Right lobe of liver (tissue), 6 donors: ENCODE data around the gene CPE. TPM values are rescaled to one million over a fixed set of nuclear protein-coding genes. Genes with fewer than 3 reads are reported as not detected.

Experiments
- ATAC-seq, 4 donors: fragments of 200-7000 bp; cut with Tn5 transposase; one replicate each; pipeline ENCODE4 v1.9.1; 2020; ENCODE audit warnings: mild to moderate bottlenecking in 4 of 4, moderate library complexity in 4 of 4
- DNase-seq, 3 donors: peaks; one replicate each; pipeline ENCODE4 v3.0.0-alpha.2; 2020
- H3K27ac ChIP-seq, 3 donors: fragments of 200-600 bp; one replicate each; pipeline ENCODE4 v1.8.0; 2022
- H3K27me3 ChIP-seq, 2 donors: fragments of 200-600 bp; one replicate each; pipeline ENCODE4 v1.8.0; 2022
- H3K36me3 ChIP-seq, 4 donors: fragments of 200-600 bp; sonication (generic) in 1 of 4; one replicate each; pipeline versions ENCODE4 v1.5.1 to v1.8.0; 2017 to 2022; ENCODE audit warnings: control low read depth in 1 of 4
- H3K4me1 ChIP-seq, 4 donors: fragments of 200-600 bp; sonication (generic) in 1 of 4; one replicate each; pipeline versions ENCODE4 v1.5.1 to v1.8.0; 2017 to 2022; ENCODE audit warnings: control low read depth in 1 of 4
- H3K4me3 ChIP-seq, 3 donors: fragments of 200-600 bp; one replicate each; pipeline ENCODE4 v1.8.0; 2022
- H3K9me3 ChIP-seq, 4 donors: fragments of 200-600 bp; sonication (generic) in 1 of 4; one replicate each; pipeline versions ENCODE4 v1.5.1 to v1.8.0; 2017 to 2022; ENCODE audit warnings: control low read depth in 1 of 4
- POLR2A ChIP-seq: fragments of 450-650 bp; IDR thresholded peaks from one replicate; pipeline ENCODE4 v1.6.1; 2017; ENCODE audit warnings: antibody characterized with exemption, mild to moderate bottlenecking
- WGBS: methylation state at CpG from one replicate; pipeline ENCODE4 v1.1.6; 2018; ENCODE audit warnings: low coverage, low lambda C conversion rate; ENCODE audit not compliant: insufficient coverage; ENCODE audit errors: missing lambda C conversion rate; 5-methylcytosine and 5-hydroxymethylcytosine counted together
- intact Hi-C, 2 donors: fragments of 100-400 bp; cut with DNase I; formaldehyde crosslinking; loops; one replicate each; pipeline versions ENCODE4 v1.11.2 to v1.14.1; 2022
- total RNA-seq, 6 experiments: library from RNA; depleted of rRNA in 2 of 6; stranded (reverse); fragments of >200 nt in 2 of 6; fragmentation: NEBNext Ultra II Directional in 3 of 6; extraction: Animal tissue kit (Norgen Biotek cat#: 25700) in 3 of 6; gene quantifications; one replicate each; pipeline versions ENCODE4 v1.1.0 to v1.2.4, GENCODE V29; 2016 to 2023
- TF ChIP-seq, protein P1 (sequence below), 4 donors: fragments of 200-600 bp in 3 of 4; fragments of 450-650 bp in 1 of 4; IDR thresholded peaks; one replicate each; pipeline versions ENCODE4 v1.5.1 to v1.8.0; 2016 to 2022; ENCODE audit warnings: antibody characterized with exemption in 4 of 4, mild to moderate bottlenecking in 2 of 4
- donor health status: DM: no; HTN: yes; CAD: no.
- donor health status: DM: no; HTN: no; CAD: no.
- donor health status: DM: no; HTN: no; CAD: no.
- donor health status: DM: no; HTN: yes; CAD: no.
- donor health status: DM: no; HTN: yes; CAD: no.

Gene CPE
- total RNA-seq, 6 experiments from 2014 or later = 4.2 to 17.3 (median 9.4) TPM

GRCh38 chr4:165439981-165440380 lies 61.2 kb downstream of the CPE start:
- no peaks in the 10 kb centered on the region for H3K36me3 ChIP-seq
- TF ChIP-seq, protein P1, sequence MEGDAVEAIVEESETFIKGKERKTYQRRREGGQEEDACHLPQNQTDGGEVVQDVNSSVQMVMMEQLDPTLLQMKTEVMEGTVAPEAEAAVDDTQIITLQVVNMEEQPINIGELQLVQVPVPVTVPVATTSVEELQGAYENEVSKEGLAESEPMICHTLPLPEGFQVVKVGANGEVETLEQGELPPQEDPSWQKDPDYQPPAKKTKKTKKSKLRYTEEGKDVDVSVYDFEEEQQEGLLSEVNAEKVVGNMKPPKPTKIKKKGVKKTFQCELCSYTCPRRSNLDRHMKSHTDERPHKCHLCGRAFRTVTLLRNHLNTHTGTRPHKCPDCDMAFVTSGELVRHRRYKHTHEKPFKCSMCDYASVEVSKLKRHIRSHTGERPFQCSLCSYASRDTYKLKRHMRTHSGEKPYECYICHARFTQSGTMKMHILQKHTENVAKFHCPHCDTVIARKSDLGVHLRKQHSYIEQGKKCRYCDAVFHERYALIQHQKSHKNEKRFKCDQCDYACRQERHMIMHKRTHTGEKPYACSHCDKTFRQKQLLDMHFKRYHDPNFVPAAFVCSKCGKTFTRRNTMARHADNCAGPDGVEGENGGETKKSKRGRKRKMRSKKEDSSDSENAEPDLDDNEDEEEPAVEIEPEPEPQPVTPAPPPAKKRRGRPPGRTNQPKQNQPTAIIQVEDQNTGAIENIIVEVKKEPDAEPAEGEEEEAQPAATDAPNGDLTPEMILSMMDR (IDR thresholded peaks at IDR 0.05) = no peak
- TF ChIP-seq POLR2A = no peak
- intact Hi-C loops = no loop called here
- no peak overlapping the region for H3K27ac ChIP-seq
- no peak for ATAC-seq
- H3K27me3 ChIP-seq = no peaks in the 10 kb centered on the region
- H3K4me3 ChIP-seq = no peak overlapping the region
- WGBS = 60% methylated on average over 1 of the region's 1 CpG
- H3K4me1 ChIP-seq = no peaks in the 10 kb centered on the region
- no peak for DNase-seq
- no peaks in the 10 kb centered on the region for H3K9me3 ChIP-seq

GRCh38 chr4:165440415-165441158 lies 61.8 kb downstream of the CPE start:
- WGBS = 53% methylated on average over 7 of the region's 7 CpGs
- DNase-seq = no peak
- ATAC-seq = peak in 1 of 4 donors; percentile 83
- no peaks in the 10 kb centered on the region for H3K36me3 ChIP-seq
- H3K4me3 ChIP-seq = no peak overlapping the region
- no peaks in the 10 kb centered on the region for H3K4me1 ChIP-seq
- H3K27me3 ChIP-seq = no peaks in the 10 kb centered on the region
- no peaks in the 10 kb centered on the region for H3K9me3 ChIP-seq
- intact Hi-C loops = no loop called here
- no peak for TF ChIP-seq POLR2A
- TF ChIP-seq, protein P1 (IDR thresholded peaks at IDR 0.05) = no peak
- H3K27ac ChIP-seq = no peak overlapping the region

DNA sequence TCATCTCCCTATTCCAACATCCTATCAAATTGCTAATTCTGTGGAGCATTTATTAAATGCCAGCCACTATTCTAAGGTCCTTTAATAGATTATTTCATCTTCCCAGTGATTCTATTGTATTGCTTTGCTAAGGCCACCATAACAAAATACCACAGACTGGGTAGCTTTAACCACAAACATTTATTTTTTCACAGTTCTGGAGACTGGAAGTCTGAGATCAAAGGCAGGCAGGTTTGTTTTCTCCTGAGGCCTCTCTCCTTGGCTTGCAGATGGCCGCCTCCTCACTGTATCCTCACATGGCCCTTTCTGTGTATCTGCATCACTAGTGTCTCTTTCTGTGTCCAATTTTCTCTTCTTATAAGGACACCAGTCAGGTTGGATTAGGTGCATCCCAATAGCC lies 64.5 kb downstream of the CPE start:
- no peak for TF ChIP-seq POLR2A
- TF ChIP-seq, protein P1 (IDR thresholded peaks at IDR 0.05) = no peak
- no peak for DNase-seq
- Histone ChIP-seq H3K4me1 (no peaks in the 10 kb centered on the region), H3K27me3 (no peaks in the 10 kb centered on the region), H3K9me3 (no peaks in the 10 kb centered on the region), H3K27ac (no peak overlapping the region), H3K36me3 (no peaks in the 10 kb centered on the region), H3K4me3 (no peak overlapping the region)
- no peak for ATAC-seq
- intact Hi-C loops = no loop called here
- 100% methylated on average over 1 of the region's 1 CpG for WGBS

GRCh38 chr4:165448700-165449099 lies 69.9 kb downstream of the CPE start:
- H3K4me3 ChIP-seq = no peak overlapping the region
- H3K27ac ChIP-seq = no peak overlapping the region
- TF ChIP-seq, protein P1 (IDR thresholded peaks at IDR 0.05) = no peak
- TF ChIP-seq POLR2A = no peak
- H3K9me3 ChIP-seq = no peaks in the 10 kb centered on the region
- DNase-seq = no peak
- WGBS = 83% methylated on average over 4 of the region's 4 CpGs
- H3K4me1 ChIP-seq = no peaks in the 10 kb centered on the region
- no peaks in the 10 kb centered on the region for H3K27me3 ChIP-seq
- intact Hi-C loops = no loop called here
- no peak for ATAC-seq
- no peaks in the 10 kb centered on the region for H3K36me3 ChIP-seq
